K562 (cell line): ENCODE measurements around the gene TMEM100.

Experiments
- AFF4 ChIP-seq: sonication (generic); formaldehyde crosslinking; IDR thresholded peaks from 2 replicates; pipeline ENCODE4 v1.8.0; 2023; ENCODE audit warnings: mild to moderate bottlenecking, missing genetic modification reagents
- CHAMP1 ChIP-seq: fragments of 450-650 bp; IDR thresholded peaks from 2 replicates; pipeline ENCODE4 v1.6.1; 2016; ENCODE audit warnings: mild to moderate bottlenecking
- CSDE1 ChIP-seq, 2 experiments: fragments of 450-650 bp; IDR thresholded peaks; 2 replicates each; pipeline ENCODE4 v1.6.1; 2016; ENCODE audit warnings: mild to moderate bottlenecking in 1 of 2
- HCFC1 ChIP-seq: IDR thresholded peaks from 2 replicates; pipeline ENCODE4 v1.6.1; 2012; ENCODE audit warnings: low read depth, low read length, improper control_type of control experiment
- JUN ChIP-seq, 2 experiments: sonication (generic) in 1 of 2; formaldehyde crosslinking in 1 of 2; IDR thresholded peaks; 2 replicates each; pipeline versions ENCODE4 v1.6.1 to v1.8.0; 2012 to 2022; ENCODE audit warnings: borderline replicate concordance in 2 of 2, mild to moderate bottlenecking in 2 of 2, improper control_type of control experiment in 1 of 2, low read depth in 1 of 2, low read length in 1 of 2, missing genetic modification reagents in 1 of 2
- PHF20 ChIP-seq: fragments of 450-650 bp; IDR thresholded peaks from 2 replicates; pipeline ENCODE4 v1.6.1; 2018; ENCODE audit not compliant: partially characterized antibody
- POLR2A ChIP-seq: fragments of 450-650 bp; conservative IDR thresholded peaks from 2 replicates; pipeline ENCODE4 v1.6.1; 2016
- POLR2AphosphoS5 ChIP-seq: IDR thresholded peaks from 2 replicates; pipeline ENCODE4 v1.6.1; 2011; ENCODE audit warnings: mild to moderate bottlenecking, low read depth, low read length, moderate library complexity; ENCODE audit not compliant: control insufficient read depth, insufficient read depth
- POLR2G ChIP-seq: fragments of 200-400 bp; formaldehyde crosslinking; IDR thresholded peaks from 2 replicates; pipeline ENCODE4 v1.6.1; 2017; ENCODE audit warnings: low read depth, mild to moderate bottlenecking, antibody characterized with exemption, low read length, moderate library complexity
- TAF15 ChIP-seq: fragments of 200-400 bp; formaldehyde crosslinking; IDR thresholded peaks from 2 replicates; pipeline ENCODE4 v1.6.1; 2017; ENCODE audit warnings: mild to moderate bottlenecking, low read depth, low read length, moderate library complexity
- U2AF2 ChIP-seq: fragments of 200-400 bp; formaldehyde crosslinking; optimal IDR thresholded peaks from 2 replicates; pipeline ENCODE3; 2017; ENCODE audit warnings: low read depth, mild to moderate bottlenecking, low read length
- YY1 ChIP-seq, 3 experiments: IDR thresholded peaks; 2 replicates each; pipeline ENCODE4 v1.6.1; 2011; ENCODE audit warnings: low read length in 2 of 3, mild to moderate bottlenecking in 2 of 3, moderate library complexity in 2 of 3, borderline replicate concordance in 1 of 3, control low read depth in 1 of 3, low read depth in 1 of 3; ENCODE audit not compliant: insufficient read depth in 3 of 3, insufficient replicate concordance in 2 of 3, control insufficient read depth in 1 of 3, insufficient read length in 1 of 3; ENCODE audit errors: extremely low read depth in 1 of 3

DNA sequence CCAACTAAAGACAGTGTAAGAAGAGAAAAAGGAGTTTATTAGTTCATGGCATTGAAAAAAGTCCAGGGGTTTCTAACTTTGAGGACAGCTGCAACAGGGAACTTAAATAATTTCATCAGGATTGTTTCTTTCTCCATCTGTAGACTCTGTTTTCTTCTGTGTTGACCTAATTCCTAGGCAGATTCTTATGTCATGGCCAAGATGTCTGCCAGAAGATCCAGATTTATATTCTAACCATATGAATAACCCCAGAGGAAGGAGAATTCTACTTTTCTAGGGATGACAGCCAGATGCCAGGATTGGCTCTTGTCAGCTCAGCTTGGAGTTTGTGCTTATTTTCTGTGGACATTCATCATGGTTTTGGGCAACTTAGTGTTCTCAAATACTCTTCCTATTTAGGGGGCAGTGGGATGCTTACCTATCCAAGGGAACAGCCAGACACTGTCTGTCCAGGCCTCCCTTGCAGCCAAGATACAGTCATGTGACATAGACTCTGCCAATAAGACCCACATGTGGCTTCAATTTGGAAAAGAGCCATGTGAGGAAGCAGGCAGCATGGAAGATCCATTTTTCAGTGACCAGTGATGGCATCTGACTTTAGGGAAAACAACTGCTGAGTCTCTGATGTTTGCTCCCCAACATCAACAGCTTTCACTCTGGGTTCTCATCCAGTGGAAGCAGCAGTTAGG is 46.4 kb upstream of the TMEM100 start:
- no peak for TF ChIP-seq CSDE1 (IDR thresholded peaks at IDR 0.05)
- no peak for TF ChIP-seq POLR2A
- no peak for TF ChIP-seq POLR2AphosphoS5
- no peak for TF ChIP-seq U2AF2
- no peak for TF ChIP-seq POLR2G
- no peak for TF ChIP-seq YY1 (IDR thresholded peaks at IDR 0.05; ENCODE audit: borderline replicate concordance in 1 of 3, control insufficient read depth in 1 of 3, extremely low read depth in 1 of 3, insufficient read depth in 3 of 3, insufficient read length in 1 of 3, insufficient replicate concordance in 2 of 3, low read depth in 1 of 3, low read length in 2 of 3)
- no peak for TF ChIP-seq CHAMP1
- no peak for TF ChIP-seq JUN (IDR thresholded peaks at IDR 0.05; ENCODE audit: borderline replicate concordance, low read depth, low read length)
- TF ChIP-seq JUN (CRISPR knock-in tag; IDR thresholded peaks at IDR 0.05; ENCODE audit: borderline replicate concordance) = no peak
- no peak for TF ChIP-seq PHF20
- no peak for TF ChIP-seq TAF15
- TF ChIP-seq AFF4 (CRISPR knock-in tag) = no peak
- TF ChIP-seq HCFC1 = no peak
